Activated B cell treated with CpG ODN at 0.5 μM for 24 hours (primary cell): Measurements from ENCODE around the gene KIF24. TPM values are rescaled to one million over a fixed set of nuclear protein-coding genes. Genes with fewer than 3 reads are reported as not detected.
A peak's percentile ranks its signal among the peaks of the same experiment; 100 is the strongest.

Source experiments
- ATAC-seq: fragments of 200-7000 bp; cut with Tn5 transposase; one replicate; pipeline ENCODE4 v1.10.0; 2021; ENCODE audit warnings: low read depth, mild to moderate bottlenecking, moderate library complexity
- CTCF ChIA-PET: fragments of 350-600 bp; sonication (Branson Sonifier 250); formaldehyde crosslinking; loops from one replicate; lab custom pipeline; 2021; ENCODE audit warnings: antibody characterized with exemption; lab: Charles Lee
- POLR2A ChIA-PET: fragments of 350-600 bp; sonication (Branson Sonifier 250); formaldehyde crosslinking; loops from one replicate; lab custom pipeline; 2021; ENCODE audit warnings: antibody characterized with exemption; lab: Charles Lee
- DNase-seq: peaks from one replicate; pipeline ENCODE4 v3.0.0; 2022
- H3K27ac Mint-ChIP-seq: one replicate; pipeline ENCODE4 v1.8.0; 2020; ENCODE audit warnings: mixed read lengths
- H3K27me3 Mint-ChIP-seq: one replicate; pipeline ENCODE4 v1.8.0; 2021; ENCODE audit warnings: mixed read lengths
- H3K36me3 Mint-ChIP-seq: one replicate; pipeline ENCODE4 v1.8.0; 2021; ENCODE audit warnings: low read depth, mixed read lengths
- H3K4me1 Mint-ChIP-seq: one replicate; pipeline ENCODE4 v1.8.0; 2021; ENCODE audit warnings: mixed read lengths
- H3K4me3 Mint-ChIP-seq: one replicate; pipeline ENCODE4 v1.8.0; 2020; ENCODE audit warnings: mild to moderate bottlenecking, mixed read lengths
- H3K9me3 Mint-ChIP-seq: one replicate; pipeline ENCODE4 v1.8.0; 2020; ENCODE audit warnings: mixed read lengths
- CTCF ChIP-seq: fragments of 200-600 bp; IDR thresholded peaks from one replicate; pipeline ENCODE4 v1.8.0; 2022; ENCODE audit warnings: antibody characterized with exemption, mild to moderate bottlenecking
- intact Hi-C: fragments of 100-400 bp; cut with micrococcal nuclease; formaldehyde crosslinking; loops from one replicate; pipeline ENCODE4 v1.15.1; 2024
- total RNA-seq: library from RNA; stranded (reverse); gene quantifications from 2 replicates; pipeline ENCODE4 v1.2.3, GENCODE V29; 2022

KIF24 gene
- total RNA-seq, 1 donor from 2014 or later, result 0.71 TPM

GRCh38 chr9:34334337-34334824, 5.3 kb upstream of the KIF24 start:
- no peak overlapping the region for H3K4me3 Mint-ChIP-seq

GRCh38 chr9:34333836-34334235, 4.8 kb upstream of the KIF24 start:
- Mint-ChIP-seq H3K4me1 (peaks cover 30% of the 10 kb centered on the region), H3K27me3 (no peaks in the 10 kb centered on the region), H3K4me3 (no peak overlapping the region), H3K36me3 (peaks cover 17% of the 10 kb centered on the region), H3K9me3 (no peaks in the 10 kb centered on the region), H3K27ac (no peak overlapping the region)
- CTCF ChIA-PET, result interaction anchor here (0.7 to 3.2 kb wide), 5 partner anchors 10 to 258 kb away, joined by 3 to 13 read pairs (median 3); partner anchors contain the start of gene MYORG
- POLR2A ChIA-PET, result no interaction called here
- no peak for ATAC-seq
- DNase-seq, result no peak
- intact Hi-C loops, result loop anchor here (2.0 to 5.0 kb wide), 2 partner anchors 188 to 257 kb away; partner anchors contain the start of gene ENHO
- no peak for TF ChIP-seq CTCF

More at GRCh38 chr9:34334337-34334824, 5.3 kb upstream of the KIF24 start:
- H3K27ac Mint-ChIP-seq, result no peak overlapping the region
- H3K9me3 Mint-ChIP-seq, result no peaks in the 10 kb centered on the region
- H3K36me3 Mint-ChIP-seq, result peaks cover 20% of the 10 kb centered on the region
- no peaks in the 10 kb centered on the region for H3K27me3 Mint-ChIP-seq
- DNase-seq (no peak), ATAC-seq (no peak)
- H3K4me1 Mint-ChIP-seq, result peaks cover 26% of the 10 kb centered on the region
- ChIA-PET POLR2A (no interaction called here), CTCF (interaction anchor here (0.7 to 3.2 kb wide), 5 partner anchors 10 to 258 kb away, joined by 3 to 13 read pairs (median 3); partner anchors contain the start of gene MYORG)
- intact Hi-C loops, result loop anchor here (5.0 kb wide), 1 partner anchor 188 kb away; the partner anchor contains the start of gene ENHO
- no peak for TF ChIP-seq CTCF

GRCh38 chr9:34332076-34332964, 3.3 kb upstream of the KIF24 start:
- H3K4me1 Mint-ChIP-seq, result peaks cover 38% of the 10 kb centered on the region
- H3K9me3 Mint-ChIP-seq, result no peaks in the 10 kb centered on the region
- no peak for ATAC-seq
- no peak for DNase-seq
- no peaks in the 10 kb centered on the region for H3K27me3 Mint-ChIP-seq
- H3K4me3 Mint-ChIP-seq, result no peak overlapping the region
- intact Hi-C loops, result loop anchor here (1.0 to 5.0 kb wide), 4 partner anchors 168 to 271 kb away; partner anchors contain the start of gene ENHO
- H3K36me3 Mint-ChIP-seq, result peaks cover 15% of the 10 kb centered on the region
- no peak overlapping the region for H3K27ac Mint-ChIP-seq
- CTCF ChIA-PET, result interaction anchor here (0.6 to 3.2 kb wide), 8 partner anchors 44 to 302 kb away, joined by 3 to 13 read pairs (median 4); partner anchors contain the start of genes DNAI1 and MYORG
- no peak for TF ChIP-seq CTCF
- POLR2A ChIA-PET, result no interaction called here

DNA sequence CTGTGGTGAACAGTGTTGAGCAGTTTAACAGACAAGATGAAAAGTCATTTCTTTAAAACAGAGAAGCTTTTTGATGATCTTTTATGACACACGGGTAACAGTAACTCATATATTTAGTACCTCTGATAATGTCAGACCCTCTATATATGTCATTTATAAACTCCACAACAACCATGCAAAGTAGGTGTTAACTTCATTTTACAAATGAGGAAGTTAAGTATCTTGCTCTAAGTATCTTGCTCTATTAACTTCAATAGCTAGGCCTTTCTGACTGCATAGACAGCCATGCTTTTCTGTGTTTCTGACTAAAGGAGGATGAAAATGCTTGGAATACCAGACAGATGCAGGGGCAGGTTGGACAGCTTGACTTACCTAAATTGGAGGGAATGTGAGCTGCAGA, 2.1 kb upstream of the KIF24 start:
- ChIA-PET CTCF (interaction anchor here (0.6 to 1.4 kb wide), 6 partner anchors 39 to 1174 kb away, joined by 3 to 4 read pairs (median 3); partner anchors contain the start of gene DNAI1), POLR2A (interaction anchor here (0.6 to 1.7 kb wide), 3 partner anchors 46 to 741 kb away, joined by 3 to 9 read pairs (median 4); partner anchors contain the start of gene MYORG)
- intact Hi-C loops, result loop anchor here (5.0 kb wide), 1 partner anchor 191 kb away; the partner anchor contains the start of gene ENHO
- Mint-ChIP-seq H3K4me3 (peak overlapping the region; percentile 48), H3K9me3 (no peaks in the 10 kb centered on the region), H3K36me3 (peaks cover 11% of the 10 kb centered on the region), H3K4me1 (peaks cover 38% of the 10 kb centered on the region), H3K27me3 (no peaks in the 10 kb centered on the region), H3K27ac (peak overlapping the region; percentile 59)
- no peak for TF ChIP-seq CTCF
- ATAC-seq, result no peak
- DNase-seq, result no peak
